GM20000 (cell line): ENCODE data around the gene C12orf56.
"Not testable (repeated sequence)": the region's sequence is repeated elsewhere in the genome, so short reads cannot be mapped to it uniquely, and the experiment has no call there.

ENCODE experiments used
- DNase-seq: peaks from one replicate; pipeline ENCODE4 v3.0.0; 2012; ENCODE audit warnings: low spot score
- CTCF ChIP-seq: IDR thresholded peaks from 2 replicates; pipeline ENCODE4 v1.5.1; 2012; ENCODE audit warnings: mild to moderate bottlenecking, control low read depth; ENCODE audit errors: extremely low read depth, missing control alignments

Gene C12orf56

GRCh38 chr12:64325055-64325454 lies 65.5 kb downstream of the C12orf56 start:
- no peak for DNase-seq
- no peak for TF ChIP-seq CTCF

- no peak for DNase-seq
- TF ChIP-seq CTCF = no peak
These were observed 66.9 kb downstream of the C12orf56 start for GRCh38 chr12:64323476-64324225.

GRCh38 chr12:64323006-64323405 lies 67.6 kb downstream of the C12orf56 start:
- no peak for DNase-seq
- TF ChIP-seq CTCF = no peak

GRCh38 chr12:64320611-64321010 lies 69.9 kb downstream of the C12orf56 start:
- no peak for TF ChIP-seq CTCF
- no peak for DNase-seq

GRCh38 chr12:64319540-64320225 lies 70.9 kb downstream of the C12orf56 start:
- not testable (repeated sequence) for DNase-seq

GRCh38 chr12:64318605-64319004 lies 72.0 kb downstream of the C12orf56 start:
- DNase-seq = peak; percentile 20
- no peak for TF ChIP-seq CTCF

DNA sequence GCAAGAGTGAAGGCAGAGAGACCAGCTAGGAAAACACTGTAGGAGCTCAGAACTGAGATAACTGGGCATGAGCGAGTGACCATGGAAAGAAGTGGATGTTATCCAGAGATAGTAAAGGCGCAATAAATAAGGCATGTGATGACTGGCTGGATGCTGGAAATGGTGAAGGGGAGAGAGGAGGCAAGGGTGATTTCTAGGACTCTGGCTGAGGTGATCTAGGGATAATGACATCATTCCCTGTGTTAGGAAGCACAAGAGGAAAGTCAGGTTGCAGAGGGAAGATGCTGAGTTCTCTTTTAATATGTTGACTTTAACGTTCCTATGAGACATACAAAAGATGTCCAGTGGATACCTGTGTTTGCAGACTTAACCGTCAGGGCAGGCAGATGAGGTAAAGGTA lies 78.7 kb downstream of the C12orf56 start:
- TF ChIP-seq CTCF = no peak
- no peak for DNase-seq
